Measurements from ENCODE around the gene CAPRIN1.

- TF ChIP-seq CTCF (IDR thresholded peaks at IDR 0.05; ENCODE audit: low read depth, low read length) (no peak), EZH2phosphoT487 (IDR thresholded peaks at IDR 0.05; ENCODE audit: low read depth) (no peak)
Observed at GRCh38 chr11:34098813-34099212, 47.3 kb downstream of the CAPRIN1 start.

All from OCI-LY3 (cell line).